AG09309 (cell line): ENCODE results near the gene JPH3.

Source experiments
- DNase-seq: peaks from one replicate; pipeline ENCODE4 v3.0.0-alpha.2; 2010; ENCODE audit warnings: low read depth
- H3K4me3 ChIP-seq: 2 replicates; pipeline ENCODE4 v1.5.1; 2011; ENCODE audit warnings: mild to moderate bottlenecking, low read depth, low read length, moderate library complexity; ENCODE audit not compliant: control insufficient read depth
- CTCF ChIP-seq: IDR thresholded peaks from 2 replicates; pipeline ENCODE4 v1.5.1; 2011; ENCODE audit warnings: mild to moderate bottlenecking, low read depth, low read length, inconsistent platforms; ENCODE audit not compliant: insufficient read depth, control insufficient read depth; ENCODE audit errors: missing control alignments

Gene JPH3

DNA sequence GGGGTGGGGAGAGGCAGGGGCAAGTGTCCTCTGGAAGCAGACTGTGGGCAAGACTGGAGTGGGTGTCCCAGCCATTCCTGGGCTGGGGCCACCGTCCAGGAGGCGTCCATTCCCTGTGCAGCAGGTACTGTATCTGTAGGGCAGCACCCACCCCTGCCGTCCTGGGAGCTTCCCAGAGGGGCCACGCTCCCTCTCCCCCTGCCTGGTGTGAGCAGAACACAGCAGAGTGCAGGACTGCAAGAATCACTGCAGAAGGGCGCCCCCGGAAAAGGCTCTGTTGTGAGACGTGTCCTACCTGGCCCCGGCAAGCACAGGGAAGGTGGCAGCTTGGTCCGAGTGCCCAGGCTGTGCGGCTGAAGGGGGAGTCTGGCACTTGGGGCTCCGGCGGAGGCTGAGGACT, 93.2 kb downstream of the JPH3 start:
- DNase-seq, result no peak
- no peak for TF ChIP-seq CTCF
- no peak overlapping the region for H3K4me3 ChIP-seq

DNA sequence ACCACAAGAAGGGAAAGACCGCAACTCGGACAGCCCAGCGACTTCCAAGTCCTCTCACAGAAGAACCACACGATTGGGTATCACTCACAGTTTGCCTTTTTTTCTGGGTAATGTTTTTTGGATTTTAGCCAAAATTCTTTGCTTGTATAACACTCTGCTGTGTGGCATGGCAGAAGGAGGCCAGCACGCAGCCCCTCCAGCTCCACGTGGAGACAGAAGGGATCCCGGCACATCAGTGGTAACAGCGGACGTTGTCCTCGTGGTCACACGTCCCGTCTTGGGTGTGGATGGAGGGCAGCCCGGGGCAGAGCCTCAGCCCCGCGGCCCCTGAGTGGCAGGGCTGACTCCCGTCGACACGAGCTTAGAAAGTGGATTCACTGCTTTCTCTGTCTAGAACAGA, 94.4 kb downstream of the JPH3 start:
- DNase-seq, result no peak
- TF ChIP-seq CTCF, result no peak
- H3K4me3 ChIP-seq, result no peak overlapping the region

GRCh38 chr16:87697256-87697655, 94.9 kb downstream of the JPH3 start:
- H3K4me3 ChIP-seq, result no peak overlapping the region
- no peak for TF ChIP-seq CTCF
- no peak for DNase-seq

DNA sequence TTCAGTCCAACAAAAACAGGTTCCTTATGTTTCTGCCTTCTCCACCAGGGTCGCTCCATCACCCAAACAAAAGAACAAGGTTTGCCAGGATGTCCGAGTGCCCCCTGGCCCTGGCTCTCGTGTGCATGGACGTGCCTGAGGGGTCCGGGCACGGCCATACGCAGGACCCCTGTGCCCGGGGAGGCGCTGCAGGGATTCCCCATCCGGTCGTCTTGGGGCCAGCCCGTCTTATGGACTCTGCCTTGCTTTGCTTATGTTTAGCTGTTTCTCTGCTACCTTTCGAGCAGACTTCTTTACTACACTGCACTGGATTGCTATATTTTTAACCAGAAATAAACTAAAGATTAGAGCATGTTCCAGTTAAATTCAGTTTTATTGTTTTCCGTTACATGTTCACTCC, 95.5 kb downstream of the JPH3 start:
- H3K4me3 ChIP-seq, result no peak overlapping the region
- no peak for TF ChIP-seq CTCF
- DNase-seq, result no peak

GRCh38 chr16:87698241-87698640, 95.9 kb downstream of the JPH3 start:
- no peak overlapping the region for H3K4me3 ChIP-seq
- TF ChIP-seq CTCF, result no peak
- DNase-seq, result no peak

- H3K4me3 ChIP-seq, result no peak overlapping the region
- TF ChIP-seq CTCF, result no peak
- no peak for DNase-seq
Measured at GRCh38 chr16:87698676-87699199, 96.4 kb downstream of the JPH3 start.
